OCI-LY7 (cell line): ENCODE measurements around the gene BNIP3. TPM values are rescaled to one million over a fixed set of nuclear protein-coding genes. Genes with fewer than 3 reads are reported as not detected.
"Not testable (repeated sequence)": the region's sequence is repeated elsewhere in the genome, so short reads cannot be mapped to it uniquely, and the experiment has no call there.

Experiments
- BruUV-seq: library from RNA; stranded (reverse); fragments of 400-500 nt; replicated peaks from 2 replicates; lab custom pipeline; 2021; lab: Mats Ljungman, UMichigan
- CTCF ChIA-PET: fragments of 300-600 bp; sonication (Branson Sonifier 250); formaldehyde crosslinking; loops from one replicate; lab custom pipeline; 2022; ENCODE audit warnings: antibody characterized with exemption; ENCODE audit not compliant: unreplicated experiment; lab: Charles Lee
- POLR2A ChIA-PET: fragments of 300-600 bp; sonication (Branson Sonifier 250); formaldehyde crosslinking; loops from one replicate; lab custom pipeline; 2022; ENCODE audit warnings: antibody characterized with exemption; lab: Charles Lee
- DNase-seq: peaks from one replicate; pipeline ENCODE4 v3.0.0-alpha.2; 2015; ENCODE audit warnings: low spot score
- H2AFZ ChIP-seq: fragments of 200-600 bp; sonication (generic), shearing (Covaris generic); 2 replicates; pipeline ENCODE4 v1.6.1; 2014; ENCODE audit warnings: mild to moderate bottlenecking, antibody characterized with exemption, low read length, moderate library complexity
- H3K27ac ChIP-seq: fragments of 200-600 bp; sonication (generic); 2 replicates; pipeline ENCODE4 v1.5.1; 2014; ENCODE audit warnings: mixed run types, low read depth, mild to moderate bottlenecking, moderate library complexity, low read length, inconsistent platforms; ENCODE audit not compliant: poor library complexity, severe bottlenecking
- H3K36me3 ChIP-seq: fragments of 200-600 bp; sonication (generic); 2 replicates; pipeline ENCODE4 v1.6.1; 2014; ENCODE audit warnings: mild to moderate bottlenecking, antibody characterized with exemption, low read length, moderate library complexity, mixed read lengths; ENCODE audit not compliant: insufficient read depth
- H3K4me1 ChIP-seq: fragments of 200-600 bp; sonication (generic); 2 replicates; pipeline ENCODE4 v1.5.1; 2014; ENCODE audit warnings: mild to moderate bottlenecking, low read length; ENCODE audit not compliant: insufficient read depth, poor library complexity, severe bottlenecking
- H3K4me2 ChIP-seq: fragments of 200-600 bp; sonication (generic); 2 replicates; pipeline ENCODE4 v1.6.1; 2014; ENCODE audit warnings: mild to moderate bottlenecking, low read length
- H3K4me3 ChIP-seq: fragments of 200-600 bp; sonication (generic); 2 replicates; pipeline ENCODE4 v1.5.1; 2014; ENCODE audit warnings: mild to moderate bottlenecking, low read depth, low read length; ENCODE audit not compliant: poor library complexity, severe bottlenecking
- H3K79me2 ChIP-seq: fragments of 200-600 bp; sonication (generic); 2 replicates; pipeline ENCODE4 v1.6.1; 2016; ENCODE audit warnings: low read depth, mild to moderate bottlenecking, low read length, moderate library complexity, mixed read lengths; ENCODE audit not compliant: insufficient read depth
- H3K9me2 ChIP-seq: fragments of 200-600 bp; sonication (generic); 2 replicates; pipeline ENCODE4 v1.6.1; 2016; ENCODE audit warnings: mild to moderate bottlenecking, low read length, mixed read lengths; ENCODE audit not compliant: insufficient read depth
- H3K9me3 ChIP-seq: fragments of 200-600 bp; sonication (generic); 2 replicates; pipeline ENCODE4 v1.6.1; 2014; ENCODE audit warnings: mild to moderate bottlenecking, mixed run types, low read length, mixed read lengths
- H4K20me1 ChIP-seq: fragments of 200-600 bp; sonication (generic); 2 replicates; pipeline ENCODE4 v1.6.1; 2014; ENCODE audit warnings: mild to moderate bottlenecking, antibody characterized with exemption, low read length, moderate library complexity, mixed read lengths; ENCODE audit not compliant: insufficient read depth
- EZH2phosphoT487 ChIP-seq: fragments of 200-600 bp; sonication (generic); IDR thresholded peaks from 2 replicates; pipeline ENCODE4 v1.6.1; 2018; ENCODE audit warnings: low read depth, borderline replicate concordance, mild to moderate bottlenecking, mixed run types, antibody characterized with exemption, low read length, moderate library complexity, mixed read lengths
- intact Hi-C: fragments of 100-400 bp; cut with micrococcal nuclease; formaldehyde crosslinking; loops from one replicate; pipeline ENCODE4 v1.10.0; 2022; ENCODE audit not compliant: unreplicated experiment
- total RNA-seq, 2 experiments: library from RNA; depleted of rRNA in 1 of 2; stranded (reverse); fragments of >200 nt in 1 of 2; shearing (Covaris generic) in 1 of 2; gene quantifications; 2 replicates each; pipeline ENCODE4 v1.2.3, GENCODE V29; 2014 to 2022
- TF ChIP-seq, protein P1 (sequence below): fragments of 200-600 bp; sonication (generic); conservative IDR thresholded peaks from 2 replicates; pipeline ENCODE4 v1.5.1; 2014; ENCODE audit warnings: mild to moderate bottlenecking, antibody characterized with exemption, low read length, moderate library complexity, mixed read lengths

BNIP3 gene
- total RNA-seq, 2 experiments from 2014 or later, result 60.1 to 99.8 TPM

DNA sequence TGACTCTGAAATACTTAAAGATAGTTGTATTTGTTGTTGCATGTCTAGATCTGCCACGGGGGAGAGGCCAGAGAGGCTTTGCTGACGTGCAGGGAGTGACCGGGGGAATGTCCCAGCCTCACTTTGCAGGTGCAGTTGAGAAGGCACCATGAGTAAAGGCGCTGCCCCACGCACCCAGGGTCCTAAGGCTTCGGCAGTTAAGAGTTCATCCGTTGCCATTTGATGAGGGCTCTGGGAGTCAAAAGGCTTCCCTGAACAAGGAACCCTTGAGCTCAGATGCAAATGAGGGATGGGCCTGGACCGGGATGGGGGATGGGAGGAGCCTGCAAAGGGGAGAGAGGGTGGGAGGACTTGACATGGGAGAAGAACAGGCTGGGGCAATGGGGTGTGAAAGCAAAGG is 60.5 kb downstream of the BNIP3 start:
- H3K4me3 ChIP-seq, result no peak overlapping the region
- 0 out of 2 replicates have a peak, but pooled peaks cover under 1% of the 10 kb centered on the region for H4K20me1 ChIP-seq

GRCh38 chr10:131920693-131921092 is 61.0 kb downstream of the BNIP3 start:
- ChIA-PET CTCF (no interaction called here), POLR2A (no interaction called here)
- Histone ChIP-seq H3K36me3 (peaks cover 34% of the 10 kb centered on the region), H3K9me3 (peaks cover 15% of the 10 kb centered on the region), H3K9me2 (no peaks in the 10 kb centered on the region), H3K4me1 (no peaks in the 10 kb centered on the region), H3K4me2 (no peak overlapping the region), H4K20me1 (peaks cover 5% of the 10 kb centered on the region; the same call in 1 of the 2 replicates), H3K4me3 (no peak overlapping the region), H2AFZ (no peak overlapping the region), H3K79me2 (peaks cover 62% of the 10 kb centered on the region), H3K27ac (no peak overlapping the region)
- no peak for DNase-seq
- TF ChIP-seq, protein P1, sequence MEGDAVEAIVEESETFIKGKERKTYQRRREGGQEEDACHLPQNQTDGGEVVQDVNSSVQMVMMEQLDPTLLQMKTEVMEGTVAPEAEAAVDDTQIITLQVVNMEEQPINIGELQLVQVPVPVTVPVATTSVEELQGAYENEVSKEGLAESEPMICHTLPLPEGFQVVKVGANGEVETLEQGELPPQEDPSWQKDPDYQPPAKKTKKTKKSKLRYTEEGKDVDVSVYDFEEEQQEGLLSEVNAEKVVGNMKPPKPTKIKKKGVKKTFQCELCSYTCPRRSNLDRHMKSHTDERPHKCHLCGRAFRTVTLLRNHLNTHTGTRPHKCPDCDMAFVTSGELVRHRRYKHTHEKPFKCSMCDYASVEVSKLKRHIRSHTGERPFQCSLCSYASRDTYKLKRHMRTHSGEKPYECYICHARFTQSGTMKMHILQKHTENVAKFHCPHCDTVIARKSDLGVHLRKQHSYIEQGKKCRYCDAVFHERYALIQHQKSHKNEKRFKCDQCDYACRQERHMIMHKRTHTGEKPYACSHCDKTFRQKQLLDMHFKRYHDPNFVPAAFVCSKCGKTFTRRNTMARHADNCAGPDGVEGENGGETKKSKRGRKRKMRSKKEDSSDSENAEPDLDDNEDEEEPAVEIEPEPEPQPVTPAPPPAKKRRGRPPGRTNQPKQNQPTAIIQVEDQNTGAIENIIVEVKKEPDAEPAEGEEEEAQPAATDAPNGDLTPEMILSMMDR, result no peak
- no peak for TF ChIP-seq EZH2phosphoT487
- no TSS peak for BruUV-seq
- intact Hi-C loops, result no loop called here

More for the DNA sequence above, 60.5 kb downstream of the BNIP3 start:
- H2AFZ ChIP-seq, result no peak overlapping the region
- H3K27ac ChIP-seq, result no peak overlapping the region
- intact Hi-C loops, result no loop called here
- ChIA-PET POLR2A (no interaction called here), CTCF (no interaction called here)
- H3K79me2 ChIP-seq, result peaks cover 62% of the 10 kb centered on the region
- BruUV-seq, result no TSS peak
- no peaks in the 10 kb centered on the region for H3K9me2 ChIP-seq
- no peaks in the 10 kb centered on the region for H3K4me1 ChIP-seq
- TF ChIP-seq, protein P1, result no peak
- H3K9me3 ChIP-seq, result peaks cover 15% of the 10 kb centered on the region
- no peak overlapping the region for H3K4me2 ChIP-seq
- DNase-seq, result no peak
- H3K36me3 ChIP-seq, result peaks cover 39% of the 10 kb centered on the region

DNA sequence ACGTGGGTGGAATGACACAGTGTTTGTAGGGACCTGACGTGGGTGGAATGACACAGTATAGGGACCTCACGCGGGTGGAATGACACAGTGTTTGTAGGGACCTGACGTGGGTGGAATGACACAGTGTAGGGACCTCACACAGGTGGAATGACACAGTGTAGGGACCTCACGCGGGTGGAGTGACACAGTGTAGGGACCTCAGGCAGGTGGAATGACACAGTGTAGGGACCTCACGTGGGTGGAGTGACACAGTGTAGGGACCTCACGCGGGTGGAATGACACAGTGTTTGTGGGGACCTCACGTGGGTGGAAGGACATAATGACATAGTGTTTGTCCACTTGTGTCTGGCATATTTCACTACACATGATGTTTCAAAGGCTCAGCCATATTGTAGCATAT is 61.6 kb downstream of the BNIP3 start:
- DNase-seq, result no peak
- H3K4me2 ChIP-seq, result no peak overlapping the region
- no peaks in the 10 kb centered on the region for H3K9me2 ChIP-seq
- POLR2A ChIA-PET, result no interaction called here
- peaks cover 28% of the 10 kb centered on the region for H3K36me3 ChIP-seq
- intact Hi-C loops, result no loop called here
- peaks cover 62% of the 10 kb centered on the region for H3K79me2 ChIP-seq
- peaks cover 10% of the 10 kb centered on the region for H4K20me1 ChIP-seq
- H3K27ac ChIP-seq, result no peak overlapping the region
- H3K9me3 ChIP-seq, result peaks cover 9% of the 10 kb centered on the region
- TF ChIP-seq, protein P1, result no peak
- no peak for TF ChIP-seq EZH2phosphoT487
- CTCF ChIA-PET, result no interaction called here
- H3K4me1 ChIP-seq, result no peaks in the 10 kb centered on the region
- no peak overlapping the region for H3K4me3 ChIP-seq
- no TSS peak for BruUV-seq
- no peak overlapping the region for H2AFZ ChIP-seq

DNA sequence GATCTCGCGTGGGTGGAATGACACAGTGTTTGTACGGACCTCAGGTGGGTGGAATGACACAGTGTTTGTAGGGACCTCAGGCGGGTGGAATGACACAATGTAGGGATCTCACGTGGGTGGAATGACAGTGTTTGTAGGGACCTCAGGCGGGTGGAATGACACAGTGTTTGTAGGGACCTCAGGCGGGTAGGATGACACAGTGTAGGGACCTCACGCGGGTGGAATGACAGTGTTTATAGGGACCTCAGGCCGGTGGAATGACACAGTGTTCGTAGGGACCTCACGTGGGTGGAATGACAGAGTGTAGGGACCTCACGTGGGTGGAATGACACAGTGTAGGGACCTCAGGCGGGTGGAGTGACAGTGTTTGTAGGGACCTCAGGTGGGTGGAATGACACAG is 62.3 kb downstream of the BNIP3 start:
- DNase-seq, CTCF ChIA-PET, H3K9me2 ChIP-seq, H3K4me3 ChIP-seq, BruUV-seq, H2AFZ ChIP-seq, H3K4me2 ChIP-seq, H3K4me1 ChIP-seq, H3K27ac ChIP-seq, POLR2A ChIA-PET, H3K9me3 ChIP-seq, intact Hi-C loops: not testable (repeated sequence)
- H3K36me3 ChIP-seq, result peaks cover 24% of the 10 kb centered on the region
- peaks cover 17% of the 10 kb centered on the region for H4K20me1 ChIP-seq
- H3K79me2 ChIP-seq, result peaks cover 62% of the 10 kb centered on the region
